ENCODE data around the gene ANXA1.

Gene ANXA1

GRCh38 chr9:73116031-73116430 lies 35.6 kb upstream of the ANXA1 start:
- no peak overlapping the region for H3K9ac ChIP-seq (ENCODE audit: low read length)
- no peak overlapping the region for H3K4me3 ChIP-seq (ENCODE audit: low read length)
- H3K79me2 ChIP-seq (ENCODE audit: low read length) = no peaks in the 10 kb centered on the region
- no peak overlapping the region for H3K27ac ChIP-seq (ENCODE audit: low read length)
- no peaks in the 10 kb centered on the region for H3K36me3 ChIP-seq (replicated peaks; ENCODE audit: insufficient read depth, low read length)
- H3F3A ChIP-seq (ENCODE audit: insufficient read depth, low read length) = peaks cover 5% of the 10 kb centered on the region; the same call in 1 of the 2 replicates
- no peaks in the 10 kb centered on the region for H3K9me2 ChIP-seq (replicated peaks; ENCODE audit: insufficient read depth, low read length)
- 0 out of 2 replicates have a peak overlapping the region, but pooled peaks have one; percentile 1 for H3K4me2 ChIP-seq (ENCODE audit: low read depth, low read length)
- no peaks in the 10 kb centered on the region for H3K9me3 ChIP-seq (replicated peaks; ENCODE audit: insufficient read depth, low read length)
- H3K4me1 ChIP-seq (ENCODE audit: low read length) = peaks cover 17% of the 10 kb centered on the region
- peak; percentile 63 for DNase-seq
- H3K27me3 ChIP-seq (replicated peaks; ENCODE audit: insufficient read depth, low read length) = no peaks in the 10 kb centered on the region
- TF ChIP-seq CTCF (IDR thresholded peaks at IDR 0.05; ENCODE audit: low read length) = no peak
- TF ChIP-seq EZH2phosphoT487 (IDR thresholded peaks at IDR 0.05; ENCODE audit: low read length) = no peak
- TF ChIP-seq EZH2 (optimal IDR thresholded peaks at IDR 0.05; ENCODE audit: low read depth, low read length) = no peak
- no peaks in the 10 kb centered on the region for H4K20me1 ChIP-seq (ENCODE audit: insufficient read depth, low read length)
- no peak overlapping the region for H2AFZ ChIP-seq (ENCODE audit: low read length)

GRCh38 chr9:73116880-73117279 lies 34.8 kb upstream of the ANXA1 start:
- no peaks in the 10 kb centered on the region for H3K79me2 ChIP-seq (ENCODE audit: low read length)
- no peak for DNase-seq
- no peak overlapping the region for H3K4me3 ChIP-seq (ENCODE audit: low read length)
- no peak overlapping the region for H2AFZ ChIP-seq (ENCODE audit: low read length)
- no peak overlapping the region for H3K27ac ChIP-seq (ENCODE audit: low read length)
- H3K36me3 ChIP-seq (replicated peaks; ENCODE audit: insufficient read depth, low read length) = no peaks in the 10 kb centered on the region
- peaks cover 17% of the 10 kb centered on the region for H3K4me1 ChIP-seq (ENCODE audit: low read length)
- H3K4me2 ChIP-seq (ENCODE audit: low read depth, low read length) = no peak overlapping the region
- H4K20me1 ChIP-seq (ENCODE audit: insufficient read depth, low read length) = no peaks in the 10 kb centered on the region
- H3K9ac ChIP-seq (ENCODE audit: low read length) = no peak overlapping the region
- H3F3A ChIP-seq (ENCODE audit: insufficient read depth, low read length) = peaks cover 5% of the 10 kb centered on the region; the same call in 1 of the 2 replicates
- H3K27me3 ChIP-seq (replicated peaks; ENCODE audit: insufficient read depth, low read length) = no peaks in the 10 kb centered on the region
- TF ChIP-seq EZH2 (optimal IDR thresholded peaks at IDR 0.05; ENCODE audit: low read depth, low read length) = no peak
- no peaks in the 10 kb centered on the region for H3K9me3 ChIP-seq (replicated peaks; ENCODE audit: insufficient read depth, low read length)
- no peaks in the 10 kb centered on the region for H3K9me2 ChIP-seq (replicated peaks; ENCODE audit: insufficient read depth, low read length)

GRCh38 chr9:73118286-73118685 lies 33.4 kb upstream of the ANXA1 start:
- H3K9ac ChIP-seq (ENCODE audit: low read length) = no peak overlapping the region
- H3K9me3 ChIP-seq (replicated peaks; ENCODE audit: insufficient read depth, low read length) = no peaks in the 10 kb centered on the region
- peaks cover 17% of the 10 kb centered on the region for H3K4me1 ChIP-seq (ENCODE audit: low read length)
- TF ChIP-seq EZH2 (optimal IDR thresholded peaks at IDR 0.05; ENCODE audit: low read depth, low read length) (no peak), CTCF (IDR thresholded peaks at IDR 0.05; ENCODE audit: low read length) (no peak), EZH2phosphoT487 (IDR thresholded peaks at IDR 0.05; ENCODE audit: low read length) (no peak)
- no peaks in the 10 kb centered on the region for H3K36me3 ChIP-seq (replicated peaks; ENCODE audit: insufficient read depth, low read length)
- H2AFZ ChIP-seq (ENCODE audit: low read length) = no peak overlapping the region
- H3K9me2 ChIP-seq (replicated peaks; ENCODE audit: insufficient read depth, low read length) = no peaks in the 10 kb centered on the region
- H4K20me1 ChIP-seq (ENCODE audit: insufficient read depth, low read length) = no peaks in the 10 kb centered on the region
- peaks cover 5% of the 10 kb centered on the region; the same call in 1 of the 2 replicates for H3F3A ChIP-seq (ENCODE audit: insufficient read depth, low read length)
- H3K27me3 ChIP-seq (replicated peaks; ENCODE audit: insufficient read depth, low read length) = no peaks in the 10 kb centered on the region
- no peak overlapping the region for H3K4me2 ChIP-seq (ENCODE audit: low read depth, low read length)
- no peaks in the 10 kb centered on the region for H3K79me2 ChIP-seq (ENCODE audit: low read length)
- no peak for DNase-seq
- H3K27ac ChIP-seq (ENCODE audit: low read length) = no peak overlapping the region
- H3K4me3 ChIP-seq (ENCODE audit: low read length) = no peak overlapping the region

- no peak overlapping the region for H2AFZ ChIP-seq (ENCODE audit: low read length)
- no peak overlapping the region for H3K4me2 ChIP-seq (ENCODE audit: low read depth, low read length)
- peaks cover 5% of the 10 kb centered on the region; the same call in 1 of the 2 replicates for H3F3A ChIP-seq (ENCODE audit: insufficient read depth, low read length)
- H3K4me3 ChIP-seq (ENCODE audit: low read length) = no peak overlapping the region
- H4K20me1 ChIP-seq (ENCODE audit: insufficient read depth, low read length) = no peaks in the 10 kb centered on the region
- no peak overlapping the region for H3K27ac ChIP-seq (ENCODE audit: low read length)
- H3K9me3 ChIP-seq (replicated peaks; ENCODE audit: insufficient read depth, low read length) = no peaks in the 10 kb centered on the region
- H3K9me2 ChIP-seq (replicated peaks; ENCODE audit: insufficient read depth, low read length) = no peaks in the 10 kb centered on the region
- H3K27me3 ChIP-seq (replicated peaks; ENCODE audit: insufficient read depth, low read length) = no peaks in the 10 kb centered on the region
- H3K36me3 ChIP-seq (replicated peaks; ENCODE audit: insufficient read depth, low read length) = no peaks in the 10 kb centered on the region
- TF ChIP-seq CTCF (IDR thresholded peaks at IDR 0.05; ENCODE audit: low read length) (no peak), EZH2 (optimal IDR thresholded peaks at IDR 0.05; ENCODE audit: low read depth, low read length) (no peak), EZH2phosphoT487 (IDR thresholded peaks at IDR 0.05; ENCODE audit: low read length) (no peak)
- no peak overlapping the region for H3K9ac ChIP-seq (ENCODE audit: low read length)
- H3K79me2 ChIP-seq (ENCODE audit: low read length) = no peaks in the 10 kb centered on the region
- DNase-seq = no peak
- H3K4me1 ChIP-seq (ENCODE audit: low read length) = peaks cover 17% of the 10 kb centered on the region
These were observed 32.6 kb upstream of the ANXA1 start for GRCh38 chr9:73118898-73119554.

Data from MM.1S (cell line).